HG03558 (cell line): ENCODE measurements around the gene MEF2D.

Source experiments
- ATAC-seq: cut with Tn5 transposase; IDR thresholded peaks from one replicate; pipeline ENCODE4 v1.9.1; 2021; ENCODE audit warnings: moderate number of reproducible peaks; ENCODE audit not compliant: unreplicated experiment; ENCODE audit errors: extremely low read depth

Gene MEF2D

DNA sequence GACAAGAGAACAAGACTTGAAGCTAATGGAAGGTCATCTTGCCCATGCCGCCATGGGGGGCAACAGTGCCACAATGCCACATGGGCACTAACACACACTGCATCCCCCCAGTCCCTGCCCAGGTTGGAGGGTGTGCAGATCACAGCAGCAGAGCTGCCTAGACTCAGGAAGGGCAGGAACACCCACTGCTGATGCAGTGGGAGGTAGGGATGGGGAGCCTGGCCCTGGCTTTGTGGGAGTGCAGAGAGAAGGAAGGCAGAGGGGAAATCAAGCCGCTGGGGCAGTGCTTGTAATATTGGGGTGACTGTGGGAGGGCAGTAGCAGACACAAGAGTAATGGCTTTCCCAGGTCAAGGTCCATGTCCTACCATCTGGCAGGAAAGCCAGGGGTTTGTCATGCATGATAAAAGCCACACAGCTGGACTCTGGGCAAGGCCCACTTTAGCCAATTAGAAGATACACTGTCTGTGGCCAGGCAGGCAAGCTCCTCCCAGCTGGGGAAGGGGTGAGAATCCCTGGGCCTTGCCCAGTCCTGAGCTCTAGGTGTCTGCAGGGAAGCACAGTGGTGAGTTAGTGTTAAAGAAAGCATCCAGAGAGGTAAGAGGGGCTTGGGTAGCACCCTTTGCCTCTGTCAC lies 25.4 kb upstream of the MEF2D start:
- ATAC-seq, result no peak

DNA sequence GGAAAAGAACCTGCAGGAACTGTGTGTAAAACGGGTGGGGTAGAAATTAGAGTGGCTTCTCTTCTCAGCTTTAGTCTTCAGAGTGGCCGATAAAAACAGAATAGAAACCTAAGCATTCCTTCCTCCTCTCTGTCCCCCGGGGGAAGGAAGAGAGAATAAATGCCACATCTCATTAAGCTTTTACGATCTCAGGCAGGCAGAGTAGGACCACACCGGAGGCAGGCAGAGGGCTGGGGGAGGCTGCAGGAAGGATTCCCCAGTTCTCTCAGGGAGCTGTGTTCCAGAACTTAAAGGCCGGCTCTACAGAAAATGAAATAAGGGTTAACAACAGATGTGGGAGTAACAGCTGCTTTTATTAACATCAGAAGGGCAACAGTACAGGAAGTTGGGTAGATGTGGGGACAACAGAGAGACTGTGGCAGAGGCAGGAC lies 24.5 kb upstream of the MEF2D start:
- no peak for ATAC-seq

GRCh38 chr1:156524481-156524869 lies 23.9 kb upstream of the MEF2D start:
- ATAC-seq, result no peak

- ATAC-seq, result no peak
Measured at GRCh38 chr1:156523801-156524480, 23.4 kb upstream of the MEF2D start.

GRCh38 chr1:156522443-156522970 lies 21.9 kb upstream of the MEF2D start:
- ATAC-seq, result no peak

- ATAC-seq, result no peak
Measured at GRCh38 chr1:156517748-156518147, 17.2 kb upstream of the MEF2D start.

DNA sequence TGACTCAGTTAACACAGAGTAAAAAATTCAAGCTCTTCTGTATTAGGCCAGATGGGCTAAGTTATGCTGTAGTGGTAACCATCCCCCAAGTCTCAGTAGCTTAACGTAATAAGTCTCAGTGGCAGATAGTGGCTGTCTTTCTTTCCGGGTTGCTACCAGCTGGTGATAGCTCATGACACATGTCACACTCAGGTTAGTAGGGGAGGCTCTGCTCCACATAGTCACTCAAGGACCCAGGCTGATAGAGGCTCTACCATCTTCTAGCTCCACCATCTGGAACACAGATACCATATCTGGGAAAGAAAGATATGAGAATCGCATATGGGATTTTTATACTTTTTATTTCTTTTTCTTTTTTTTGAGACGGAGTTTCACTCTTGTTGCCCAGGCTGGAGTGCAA lies 16.2 kb upstream of the MEF2D start:
- no peak for ATAC-seq

GRCh38 chr1:156515956-156516355 lies 15.4 kb upstream of the MEF2D start:
- ATAC-seq, result no peak

GRCh38 chr1:156513185-156513584 lies 12.6 kb upstream of the MEF2D start:
- no peak for ATAC-seq

- no peak for ATAC-seq
Measured at GRCh38 chr1:156511644-156512043, 11.1 kb upstream of the MEF2D start.

DNA sequence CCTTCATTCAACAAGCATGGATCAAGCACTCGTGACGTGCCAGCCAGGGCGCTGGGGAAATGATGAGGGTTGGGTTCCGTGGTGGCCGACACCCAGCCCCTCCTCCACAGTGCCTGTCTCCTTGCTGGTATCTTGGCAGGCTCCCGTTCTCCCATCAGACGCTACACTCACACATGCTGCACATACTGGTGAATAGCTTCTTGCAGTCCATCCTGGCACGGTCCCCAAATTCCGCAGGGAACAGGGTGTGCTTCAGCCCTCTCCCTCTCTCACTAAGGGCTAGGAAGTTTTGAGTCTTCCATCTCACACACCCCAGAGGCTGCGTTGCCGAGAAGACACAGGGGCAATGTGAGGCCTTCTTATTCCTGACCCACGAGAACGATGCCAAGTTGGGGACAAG lies 10.1 kb upstream of the MEF2D start:
- no peak for ATAC-seq

DNA sequence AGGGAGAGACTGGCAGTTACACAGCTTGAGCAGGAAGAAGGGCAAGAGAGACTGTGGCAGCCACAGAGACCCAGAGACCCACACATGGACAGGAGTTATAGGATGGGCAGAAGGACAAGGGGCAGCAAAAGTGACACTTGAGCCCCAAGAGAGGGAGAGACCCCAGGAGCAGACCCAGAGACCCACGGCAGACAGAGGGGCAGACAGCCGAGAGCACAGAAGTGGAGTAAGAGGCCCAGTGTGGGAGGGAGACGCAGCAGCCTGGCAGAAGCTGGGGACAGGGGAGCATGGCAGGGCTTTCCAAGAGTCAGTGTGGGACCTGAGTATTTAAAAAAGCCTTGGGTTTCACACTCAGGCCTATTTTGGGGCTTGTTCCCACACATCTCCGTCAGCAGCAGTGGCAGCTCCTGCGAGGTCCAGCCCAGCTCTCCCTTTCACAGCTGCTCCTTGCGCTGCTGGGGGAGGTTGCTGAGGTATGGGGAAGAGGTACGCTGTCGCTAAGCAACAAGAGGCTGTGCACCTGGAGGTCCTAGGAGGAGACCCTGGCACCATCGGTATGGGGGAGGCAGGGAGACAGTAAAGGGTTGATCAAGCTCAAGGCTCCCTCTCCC lies 9.0 kb upstream of the MEF2D start:
- ATAC-seq, result no peak

GRCh38 chr1:156508955-156509234 lies 8.3 kb upstream of the MEF2D start:
- ATAC-seq, result no peak

DNA sequence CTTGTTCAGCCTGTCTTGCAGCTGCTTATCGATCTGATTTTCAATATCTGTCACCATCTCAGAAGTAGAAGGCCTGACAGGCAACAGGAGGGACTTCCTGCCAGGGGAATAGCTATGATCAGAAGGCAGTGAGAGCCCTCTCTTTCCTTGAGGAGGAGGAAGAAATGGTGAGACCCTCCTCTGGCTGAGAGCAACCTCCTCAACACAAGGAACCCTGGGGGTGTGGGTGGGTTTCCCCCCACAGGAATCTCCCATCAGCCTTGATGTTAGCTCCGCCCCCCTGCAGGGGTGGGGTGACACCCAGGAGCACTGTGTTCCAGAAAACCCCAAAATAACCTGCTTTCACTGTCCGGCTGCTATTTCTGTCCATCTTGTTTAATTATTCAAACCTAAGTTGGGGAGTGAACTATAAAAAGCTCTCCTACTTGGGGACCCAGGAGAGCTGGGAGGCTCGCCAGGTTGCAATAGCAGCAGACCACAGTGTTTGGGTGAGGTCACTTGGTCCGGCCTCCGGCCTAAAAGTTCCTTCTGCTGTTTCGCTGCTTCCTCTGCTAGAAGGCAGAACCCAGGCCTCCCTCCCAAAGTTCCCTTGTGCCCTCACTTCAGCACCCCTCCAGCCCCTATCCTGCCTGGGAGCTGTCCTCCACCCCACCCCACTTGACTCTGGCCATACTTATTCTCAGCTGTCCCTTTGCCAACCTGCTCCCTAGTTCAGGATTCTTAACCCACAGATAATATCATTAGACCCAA lies 7.8 kb upstream of the MEF2D start:
- no peak for ATAC-seq

DNA sequence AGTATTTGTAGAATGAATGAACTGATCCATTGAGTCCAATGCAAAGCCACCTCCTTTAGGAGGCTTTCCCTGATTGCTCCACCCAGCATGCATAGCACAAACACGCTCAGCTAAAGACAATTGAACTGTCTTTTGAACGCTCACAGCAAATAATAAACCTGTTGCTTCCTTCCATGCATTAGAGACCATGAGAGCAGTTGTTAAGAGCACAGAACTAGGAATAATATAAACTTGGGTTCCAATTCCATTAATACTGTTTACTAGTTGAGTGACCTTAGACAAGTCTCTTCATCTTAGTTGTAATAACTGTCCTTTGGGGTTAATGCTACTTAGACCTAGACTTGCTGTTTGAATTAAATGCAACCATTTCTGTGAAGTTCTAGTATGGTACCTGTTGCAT lies 5.9 kb upstream of the MEF2D start:
- ATAC-seq, result no peak

DNA sequence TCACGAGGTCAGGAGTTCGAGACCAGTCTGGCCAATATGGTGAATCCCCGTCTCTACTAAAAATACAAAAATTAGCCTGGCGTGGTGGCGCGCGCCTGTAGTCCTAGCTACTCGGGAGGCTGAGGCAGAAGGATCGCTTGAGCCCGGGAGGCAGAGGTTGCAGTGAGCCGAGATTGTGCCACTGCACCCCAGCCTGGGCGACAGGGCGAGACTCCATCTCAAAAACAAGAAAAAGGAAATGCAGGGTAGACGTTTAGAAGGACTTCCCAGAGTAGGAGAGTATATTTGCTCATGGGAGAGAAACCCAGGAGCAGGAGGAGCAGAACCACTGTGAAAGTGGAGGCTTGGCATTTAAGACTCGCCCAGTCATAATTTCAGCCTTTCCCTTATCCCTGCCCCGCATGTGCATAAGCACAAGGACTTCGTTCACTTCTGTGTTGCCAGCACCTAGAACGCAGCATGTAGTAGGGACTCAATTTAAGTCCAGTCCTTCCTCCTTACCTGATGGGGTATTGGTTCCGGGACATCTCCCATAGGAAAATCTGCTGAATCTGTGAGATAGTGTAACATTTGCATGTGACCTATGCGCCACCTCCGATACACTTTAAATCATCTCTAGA lies 5.2 kb upstream of the MEF2D start:
- ATAC-seq, result no peak

DNA sequence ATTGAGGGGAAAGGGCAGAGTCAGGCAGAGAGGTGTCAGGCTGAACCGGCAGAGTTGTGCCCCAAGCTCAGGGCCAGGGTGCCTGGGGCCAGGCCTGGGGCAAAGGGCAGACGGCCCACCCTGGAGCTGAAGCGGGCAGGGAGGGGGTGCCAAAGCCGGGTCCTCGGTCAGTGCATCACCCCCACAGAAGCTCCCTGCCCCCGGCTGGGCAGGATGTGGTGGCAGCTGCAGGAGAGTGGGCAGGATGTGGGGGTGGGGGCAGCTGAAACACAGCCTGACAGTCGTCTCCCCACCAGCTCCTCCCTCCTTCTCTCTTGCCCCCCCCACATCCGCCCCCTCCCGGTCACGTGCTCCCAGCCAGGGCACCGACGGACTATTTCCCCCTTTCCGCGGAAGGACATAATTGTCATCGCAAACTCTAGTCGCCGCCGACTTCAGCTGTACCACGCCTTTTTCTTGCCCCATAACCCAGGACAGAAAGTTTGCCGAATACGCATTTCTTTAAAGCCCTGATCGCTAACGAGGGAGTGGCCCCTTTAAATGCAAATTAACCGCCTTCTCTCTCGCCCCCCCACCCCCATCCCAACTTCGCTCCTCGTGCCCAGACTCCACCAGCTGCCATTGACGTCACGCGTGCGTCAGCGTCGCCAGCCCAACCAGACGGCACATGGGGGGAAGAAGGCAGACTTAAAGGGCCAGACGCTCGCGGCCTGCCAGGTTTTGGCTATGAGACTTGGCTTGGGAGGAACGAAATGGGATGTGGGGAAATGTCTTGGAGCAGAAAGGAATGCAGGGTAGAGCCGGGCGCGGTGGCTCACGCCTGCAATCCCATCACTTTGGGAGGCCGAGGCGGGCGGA lies 4.5 kb upstream of the MEF2D start:
- no peak for ATAC-seq

DNA sequence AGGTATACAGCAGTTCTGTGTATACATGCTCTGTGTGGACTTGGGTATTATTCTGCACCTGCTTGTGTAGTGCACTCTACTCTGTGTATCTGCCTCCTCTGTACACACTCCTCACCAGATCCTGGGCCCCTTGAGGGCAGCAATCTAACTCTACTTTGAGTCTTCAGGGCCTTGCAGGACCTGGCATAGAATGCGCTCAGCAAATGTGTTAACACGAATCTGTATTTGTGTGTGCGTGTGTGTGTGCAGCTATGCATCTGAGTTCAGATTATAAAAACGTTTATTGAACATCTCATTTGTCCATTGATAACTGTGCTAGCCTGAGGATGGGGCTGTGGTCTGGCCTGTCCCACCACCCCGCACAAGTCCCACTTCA lies 3.9 kb upstream of the MEF2D start:
- no peak for ATAC-seq

- ATAC-seq, result no peak
Measured at GRCh38 chr1:156503698-156504437, 3.3 kb upstream of the MEF2D start.
